HG02870 (cell line): ENCODE data around the gene BSX.
A peak's percentile ranks its signal among the peaks of the same experiment; 100 is the strongest.

Experiments used
- ATAC-seq: cut with Tn5 transposase; IDR thresholded peaks from one replicate; pipeline ENCODE4 v1.9.1; 2021; ENCODE audit warnings: mild to moderate bottlenecking, moderate library complexity; ENCODE audit not compliant: unreplicated experiment

The BSX gene

DNA sequence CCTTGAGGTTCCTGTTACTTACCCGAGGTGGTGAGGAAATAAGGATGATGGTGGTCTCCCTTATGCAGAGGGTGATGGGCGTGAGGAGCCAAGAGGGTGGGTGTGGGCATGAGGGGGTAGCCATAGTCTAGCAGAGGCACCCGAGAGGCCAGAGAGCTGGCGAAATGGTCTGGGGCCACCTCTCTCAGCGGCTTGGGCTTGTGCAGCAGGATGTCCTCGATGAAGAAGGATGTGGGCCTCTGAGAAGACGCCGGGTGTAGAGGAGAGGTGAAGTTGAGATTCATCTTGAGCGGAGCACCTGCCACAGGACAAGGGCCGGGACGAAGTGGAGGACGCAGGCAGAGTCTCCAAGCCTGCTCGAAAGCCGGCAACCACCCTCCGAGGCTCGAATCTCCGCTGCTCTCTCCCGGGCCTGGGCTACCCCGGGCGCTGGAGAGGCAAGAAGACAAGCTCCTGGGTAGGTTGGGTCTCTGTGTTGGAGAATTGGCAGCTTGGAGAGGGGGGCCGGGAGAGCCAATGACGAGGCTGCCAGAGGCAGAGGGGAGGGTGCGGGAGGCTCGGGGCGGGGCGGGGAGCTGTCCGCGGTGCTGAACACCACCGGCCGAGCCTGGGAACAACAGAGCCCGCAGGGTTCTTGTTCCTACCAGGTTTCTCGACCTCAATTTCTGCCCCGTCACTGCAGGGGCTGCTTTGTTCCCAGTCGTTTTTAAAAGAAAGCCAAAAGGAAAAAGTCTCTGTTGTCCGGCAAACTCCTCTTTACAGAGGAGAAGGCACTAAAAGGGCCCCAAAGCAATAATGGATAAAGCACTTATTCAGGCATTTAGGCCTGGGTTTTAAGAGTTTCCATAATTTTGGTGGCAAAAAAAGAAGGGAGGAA, at the start of gene BSX:
BSX (minus strand) TSS at position 447 of the 877 bp plus-strand sequence; CDS start at position 284, 163 bp downstream.
- ATAC-seq: no peak

DNA sequence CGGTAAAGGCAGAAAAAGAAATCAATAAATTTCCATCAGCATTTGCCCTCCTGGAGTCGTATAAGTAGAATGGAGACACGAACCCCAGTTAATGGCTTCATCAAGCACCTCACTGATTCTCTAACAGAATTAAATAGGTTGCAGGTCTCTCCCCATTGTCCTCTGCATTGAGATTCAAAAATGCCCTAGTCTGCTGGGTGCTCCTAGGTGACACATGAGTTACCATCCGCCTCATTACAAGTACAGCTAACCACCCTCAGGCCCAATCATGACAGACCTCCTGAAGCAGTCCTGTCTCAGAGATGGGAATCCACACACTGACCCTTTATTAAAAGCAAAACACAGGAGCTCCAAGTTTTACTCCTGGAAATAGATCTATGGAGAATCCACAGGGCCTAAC, 48.9 kb upstream of the BSX start:
- no peak for ATAC-seq

DNA sequence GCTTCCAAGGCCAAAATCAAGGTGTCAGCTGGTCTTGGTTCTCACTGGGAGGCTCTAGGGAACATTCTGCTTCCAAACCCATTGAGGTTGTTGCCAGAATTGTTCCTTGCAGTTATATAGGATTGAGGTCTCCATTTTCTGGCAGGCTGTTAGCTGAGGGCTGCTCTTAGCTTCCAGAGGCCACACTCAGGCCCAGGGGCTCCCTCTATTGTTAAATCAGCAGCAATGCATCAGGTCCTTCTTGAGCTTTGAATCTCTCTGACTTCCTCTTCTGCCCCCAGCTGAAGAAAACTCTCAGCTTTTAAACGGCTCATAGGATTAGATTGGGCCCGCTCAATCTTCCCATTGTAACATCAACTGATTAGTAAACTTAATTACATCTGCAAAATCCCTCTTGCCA, 39.3 kb upstream of the BSX start:
- ATAC-seq: peak; percentile 73

DNA sequence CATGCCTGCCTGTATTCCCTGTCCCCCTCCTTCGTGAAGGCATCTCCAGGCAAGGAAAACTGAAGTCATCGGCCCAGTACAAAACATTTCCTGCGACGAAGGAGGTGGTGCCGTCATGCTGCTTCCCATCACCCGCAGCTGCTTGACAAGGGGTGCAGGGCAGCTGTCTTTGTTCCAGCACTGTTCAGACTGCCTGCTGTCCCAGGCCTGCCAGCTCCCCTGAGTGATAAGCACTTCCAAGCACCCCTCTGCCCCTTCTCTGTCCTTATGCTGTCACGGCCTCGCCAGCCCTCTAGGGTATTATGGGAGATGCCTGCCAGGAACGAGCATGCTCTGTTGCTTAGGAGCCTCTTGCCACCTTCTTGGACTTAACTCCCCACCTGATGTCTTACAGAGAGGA, 37.1 kb upstream of the BSX start:
- ATAC-seq: no peak

DNA sequence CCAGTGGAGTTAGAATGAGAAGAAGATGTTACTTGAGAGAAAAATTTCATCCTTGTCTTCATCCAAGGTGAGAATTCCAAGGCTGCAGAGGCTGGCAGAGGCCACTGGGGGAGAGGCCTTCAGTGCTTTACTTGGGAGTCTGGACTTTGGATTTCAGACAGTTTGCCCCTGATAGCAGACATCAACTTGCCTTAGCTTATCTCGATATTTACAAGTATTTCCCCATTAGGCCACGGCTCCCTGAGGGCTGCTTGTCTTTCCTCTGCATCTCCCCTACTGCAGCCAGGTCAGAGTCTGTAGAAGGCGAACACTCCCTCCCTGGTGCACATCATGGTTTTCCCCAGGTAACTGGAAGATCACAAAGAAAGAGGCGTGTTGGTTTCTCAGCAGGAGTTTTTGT, 29.9 kb upstream of the BSX start:
- no peak for ATAC-seq

DNA sequence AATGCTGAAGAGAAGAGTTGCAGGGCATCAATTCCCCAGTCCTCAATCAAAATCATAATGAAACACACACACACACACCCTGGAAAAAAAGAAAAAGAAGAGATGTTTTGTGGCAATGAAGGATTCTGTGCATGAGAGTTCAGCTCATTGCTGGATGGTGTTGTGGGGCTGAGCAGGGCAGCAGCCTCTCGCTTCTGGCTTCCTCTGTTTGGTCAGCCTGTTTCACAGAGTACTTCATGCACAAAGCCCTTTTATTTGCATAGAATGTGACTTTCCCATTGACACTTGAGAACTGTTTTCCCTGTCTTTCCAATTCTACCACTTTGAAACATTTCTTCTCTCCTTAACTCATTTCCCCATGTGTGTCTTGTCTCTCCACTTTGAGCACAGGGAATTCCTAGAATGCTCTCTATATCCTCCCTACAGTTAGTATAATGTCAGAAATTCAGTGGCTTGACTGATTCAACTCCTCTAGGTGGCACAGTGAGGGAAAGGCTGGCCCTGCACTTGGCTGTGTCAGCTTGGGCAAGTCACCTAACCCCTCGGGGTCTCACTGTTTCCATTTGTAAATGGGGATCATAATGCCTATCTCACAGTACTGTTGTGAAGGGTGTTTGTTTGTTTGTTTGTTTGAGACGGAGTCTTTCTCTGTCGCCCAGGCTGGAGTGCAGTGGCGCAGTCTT, 25.4 kb upstream of the BSX start:
- ATAC-seq: no peak

DNA sequence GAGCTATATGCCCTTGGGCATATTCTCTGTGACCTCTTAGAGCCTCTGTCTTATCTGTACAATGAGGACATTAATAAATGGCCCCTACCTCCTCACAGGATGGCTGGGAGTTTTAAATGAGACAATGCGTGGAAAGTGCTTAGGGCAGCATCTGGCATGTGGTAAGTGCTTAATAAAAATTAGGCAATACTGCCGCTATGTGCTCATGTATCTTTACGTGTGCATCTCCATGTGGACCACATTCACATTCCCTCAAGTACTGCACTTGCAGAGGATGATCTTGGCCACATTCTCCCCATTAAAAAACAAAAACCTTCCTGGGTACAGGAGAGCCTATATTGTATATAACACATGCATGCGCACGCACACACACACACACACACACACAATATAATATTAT, 19.1 kb upstream of the BSX start:
- ATAC-seq: no peak

DNA sequence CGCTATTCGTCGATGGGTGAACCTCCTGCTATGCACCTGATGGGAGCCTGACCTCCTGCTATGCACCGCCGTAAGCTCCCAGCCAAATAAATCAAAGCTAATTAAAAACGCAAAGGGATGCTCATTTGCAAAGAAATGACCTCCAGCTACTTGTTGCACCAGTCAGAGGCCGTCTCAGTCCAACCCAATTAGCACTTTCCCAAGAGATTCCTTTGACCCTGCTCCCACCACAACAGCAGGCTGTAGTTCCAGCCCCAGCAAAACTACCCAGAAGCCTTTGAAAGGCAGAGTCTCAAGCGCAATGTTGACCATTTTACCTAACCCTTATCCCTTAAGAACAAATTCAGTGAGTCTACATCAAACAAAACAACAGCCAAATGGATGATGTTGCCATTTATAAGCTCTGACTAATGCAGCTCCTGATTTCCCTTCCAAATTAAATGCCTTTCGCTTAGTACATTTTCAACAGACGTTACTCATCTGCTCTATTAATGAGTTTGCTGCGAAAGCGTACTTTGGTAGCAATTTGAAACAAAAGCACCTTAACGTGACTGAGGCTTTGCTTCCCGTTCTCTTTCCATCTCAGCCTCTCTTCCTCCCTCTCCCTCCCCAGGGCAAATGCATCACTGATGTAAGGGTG, 17.2 kb upstream of the BSX start:
- ATAC-seq: no peak

DNA sequence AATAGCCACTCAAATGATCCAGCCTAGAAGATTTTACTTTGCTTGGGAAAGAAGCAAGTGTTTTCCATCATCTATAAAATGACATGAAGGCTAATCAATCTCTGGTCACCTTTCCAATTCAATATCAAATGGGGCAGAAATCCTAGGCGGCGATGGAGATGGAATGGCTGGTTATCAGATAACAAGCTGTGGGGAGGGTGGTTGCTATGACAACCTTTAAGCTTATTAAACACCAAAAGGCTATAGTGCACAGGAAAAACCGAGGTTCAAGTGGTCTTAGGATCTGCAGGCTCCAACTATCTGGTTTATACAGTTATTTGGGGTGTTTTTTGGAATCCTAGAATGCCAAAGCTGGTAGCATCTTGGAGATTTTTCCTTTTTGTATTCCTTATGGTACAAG, 13.9 kb upstream of the BSX start:
- no peak for ATAC-seq

DNA sequence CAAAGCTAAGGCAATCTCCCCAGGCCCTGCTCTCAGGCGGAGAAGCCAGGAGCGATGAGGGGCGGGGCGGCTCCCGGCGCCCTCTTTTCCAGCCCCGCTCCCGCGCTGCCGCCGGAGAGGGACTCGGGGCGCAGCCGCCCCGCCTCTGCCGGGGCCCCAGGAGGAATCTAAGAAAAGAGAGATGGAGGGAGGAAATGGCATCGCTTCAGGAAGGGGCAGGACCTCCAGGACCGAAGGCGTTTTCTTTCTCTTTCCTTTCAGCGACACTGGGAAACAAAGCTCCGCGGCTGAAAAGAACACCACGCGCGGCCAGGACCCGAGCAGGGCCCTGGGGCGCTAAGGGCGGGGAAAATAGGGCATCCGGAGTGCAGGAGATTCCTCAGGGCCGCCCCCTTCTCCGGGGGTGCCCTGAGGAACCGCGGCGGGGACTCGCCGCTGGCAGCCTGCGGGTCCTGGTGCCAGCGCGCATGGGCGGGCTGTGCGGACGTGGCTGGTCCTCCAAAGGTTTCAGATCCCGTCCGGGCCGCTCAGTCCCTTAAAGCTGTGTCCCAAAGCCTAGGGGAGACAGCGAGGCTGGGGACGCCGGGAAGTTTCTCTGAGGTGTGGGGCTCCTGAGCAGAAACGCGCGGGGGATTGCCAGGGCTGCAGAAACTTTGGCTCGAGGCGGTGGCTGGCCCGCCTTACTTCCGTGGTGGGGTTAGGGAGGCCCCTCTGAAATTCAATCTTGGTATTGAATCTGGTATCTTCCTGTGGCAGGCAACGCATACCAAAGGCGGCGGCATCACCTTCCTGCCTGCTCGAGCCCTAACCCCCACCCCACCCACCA, 2.8 kb upstream of the BSX start:
- ATAC-seq: no peak

DNA sequence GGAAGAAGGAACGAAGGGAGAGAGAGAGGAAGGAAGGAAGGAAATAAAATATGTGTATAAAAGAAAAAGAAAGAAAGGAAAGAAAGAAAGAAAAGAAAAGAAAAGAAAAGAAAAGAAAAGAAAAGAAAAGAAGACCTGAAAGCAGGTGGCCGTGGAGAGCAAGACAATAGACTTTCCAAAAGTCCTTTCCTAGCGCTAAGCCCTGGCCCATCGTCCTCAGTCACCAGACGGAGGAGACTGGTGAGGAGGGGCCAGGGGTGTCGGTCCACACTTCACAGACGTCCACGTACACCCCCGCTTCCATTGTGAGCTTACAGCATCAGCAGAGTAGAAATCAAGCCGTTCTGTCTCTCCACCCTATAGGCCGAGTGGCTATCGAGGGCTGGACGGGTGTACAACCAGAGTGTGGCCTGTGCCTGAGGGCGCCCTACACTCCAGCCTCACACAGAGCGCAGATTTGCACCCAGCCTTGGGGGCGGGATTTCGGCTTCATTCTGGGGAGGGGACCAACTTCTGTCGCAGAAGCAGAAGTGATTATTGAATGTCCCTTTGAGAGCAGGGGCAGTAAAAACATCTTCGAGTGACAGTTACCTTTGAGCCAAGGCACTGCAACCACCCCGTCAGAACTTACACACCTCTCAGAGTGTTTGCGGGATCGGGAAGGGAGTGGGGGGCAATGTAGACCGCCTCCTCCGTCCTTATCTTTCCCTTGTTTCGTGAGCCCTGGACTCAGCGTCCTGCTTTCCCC, 2.0 kb upstream of the BSX start:
- ATAC-seq: no peak

DNA sequence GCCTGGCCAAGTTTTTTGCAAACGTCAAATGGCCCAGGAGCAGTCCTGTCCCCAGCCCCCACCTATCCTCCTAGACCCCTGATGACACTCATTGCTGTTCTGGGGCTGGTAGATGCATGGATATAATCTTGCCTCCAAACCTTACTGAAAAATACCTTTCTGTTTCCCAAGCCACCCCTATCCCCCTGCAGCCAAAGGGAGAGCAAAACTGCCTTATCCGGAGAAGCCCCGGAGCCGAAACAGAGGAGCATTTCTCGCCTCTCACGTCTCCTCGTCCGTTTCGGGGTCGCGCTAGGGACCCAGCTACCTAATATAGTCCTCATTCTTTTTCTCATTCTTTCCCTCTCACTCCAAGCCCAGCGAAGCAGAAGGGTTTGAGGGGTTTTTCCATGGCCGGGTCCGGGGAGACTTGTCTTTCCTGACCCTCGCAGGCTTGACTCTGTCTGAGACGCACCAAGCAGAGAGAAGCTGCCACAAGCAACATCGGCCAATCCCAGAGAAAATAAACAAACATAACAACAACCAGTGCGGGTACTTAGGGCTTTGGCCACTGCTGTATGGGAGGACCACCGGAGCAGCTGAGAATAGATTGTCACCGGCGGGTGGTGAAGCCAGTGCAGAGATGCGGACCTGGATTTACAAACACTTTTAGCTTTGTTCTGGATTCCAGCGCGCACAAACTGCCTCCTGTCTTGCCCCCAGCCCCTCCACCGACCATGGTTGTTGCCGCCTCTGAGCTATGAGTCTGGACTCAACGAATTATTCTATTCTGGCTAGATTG, 1.6 kb downstream of the BSX start:
- ATAC-seq: no peak

DNA sequence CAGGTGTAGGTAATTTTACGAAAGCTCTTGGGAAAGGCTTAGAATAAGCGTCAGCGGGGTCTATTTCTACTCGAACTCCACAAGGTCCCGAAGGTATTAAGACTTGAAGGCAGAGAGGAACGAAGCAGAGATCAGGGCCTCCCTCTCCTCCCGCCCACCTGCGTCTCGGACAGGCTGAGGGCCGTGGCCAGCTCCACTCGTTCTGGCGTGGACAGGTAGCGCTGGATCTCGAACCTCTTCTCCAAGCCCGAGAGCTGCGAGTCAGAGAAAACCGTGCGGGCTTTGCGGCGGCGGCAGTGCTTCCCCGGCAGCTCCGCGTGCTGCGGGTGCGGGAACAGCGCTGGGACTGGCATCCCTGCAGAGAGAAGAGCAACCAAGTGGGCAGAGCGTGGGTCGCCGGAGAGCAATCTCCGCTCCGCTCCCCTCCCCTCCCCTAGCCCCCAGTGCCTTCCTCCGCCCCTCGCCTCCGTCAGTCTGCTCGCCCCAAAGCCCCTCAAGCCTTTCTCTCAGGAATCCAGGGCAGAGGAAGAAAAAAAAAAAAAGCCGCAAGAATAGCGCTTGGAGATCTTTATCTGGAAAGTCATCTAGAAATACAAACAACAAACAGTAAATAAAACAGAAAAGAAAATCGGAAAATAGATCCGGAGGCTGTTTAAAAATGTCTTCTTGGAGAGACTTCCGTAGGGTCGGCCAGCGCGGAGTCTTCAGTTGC, 2.4 kb downstream of the BSX start:
- ATAC-seq: no peak

DNA sequence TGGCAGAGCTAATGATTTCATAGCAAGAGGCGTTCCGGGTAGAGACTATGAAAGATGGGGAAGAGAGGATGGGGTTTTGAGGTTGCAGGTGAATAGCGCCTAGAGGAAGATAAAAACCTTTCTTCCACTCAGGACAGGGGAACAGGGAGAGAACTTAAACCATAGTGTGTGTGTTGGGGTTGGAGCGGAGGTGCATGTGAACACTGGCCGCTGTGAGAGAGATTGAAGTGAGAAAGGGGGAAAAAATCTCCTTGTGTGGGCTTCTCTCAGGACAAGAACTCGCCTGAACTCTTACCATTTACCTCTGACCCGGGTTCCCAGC, 3.4 kb downstream of the BSX start:
- ATAC-seq: no peak

DNA sequence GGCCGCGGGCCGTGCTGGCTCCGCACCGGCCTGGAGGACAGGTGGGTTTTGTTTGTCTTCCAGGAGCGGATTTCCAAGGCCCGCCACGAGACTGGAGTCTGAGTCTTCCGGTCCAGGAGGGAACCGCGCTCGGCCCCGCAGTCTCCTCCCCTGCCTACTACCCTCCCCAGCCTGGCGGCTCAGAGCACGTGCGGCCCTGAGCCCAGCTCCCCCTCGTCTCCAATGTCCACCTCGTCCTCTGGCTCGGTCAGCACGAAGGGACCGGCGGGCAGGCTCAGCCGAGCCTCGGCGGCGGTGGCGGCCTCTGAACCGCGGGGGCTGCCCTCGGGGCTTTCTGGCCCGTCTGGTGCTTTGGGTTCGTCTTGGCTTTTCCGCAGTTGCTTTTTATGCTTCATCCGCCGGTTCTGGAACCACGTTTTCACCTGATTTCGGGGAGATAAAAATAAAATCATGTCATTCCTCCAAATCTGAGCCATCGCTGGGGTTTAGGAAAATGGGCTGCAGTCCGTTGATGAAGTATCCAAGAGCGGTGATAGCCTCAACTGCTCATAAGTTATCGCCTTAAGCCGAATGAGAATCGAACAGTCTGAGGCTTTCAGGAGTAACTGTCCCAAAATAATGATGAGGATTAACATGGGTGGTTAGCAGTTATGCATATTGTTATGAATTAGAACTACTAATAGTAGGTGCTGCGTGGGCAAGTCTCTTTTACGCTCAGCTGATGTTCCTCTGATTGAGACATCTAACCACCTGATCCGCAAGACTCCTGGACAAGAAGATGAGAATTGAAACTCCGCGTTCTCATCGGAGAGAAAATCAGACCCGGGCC, 4.0 kb downstream of the BSX start:
- ATAC-seq: no peak

DNA sequence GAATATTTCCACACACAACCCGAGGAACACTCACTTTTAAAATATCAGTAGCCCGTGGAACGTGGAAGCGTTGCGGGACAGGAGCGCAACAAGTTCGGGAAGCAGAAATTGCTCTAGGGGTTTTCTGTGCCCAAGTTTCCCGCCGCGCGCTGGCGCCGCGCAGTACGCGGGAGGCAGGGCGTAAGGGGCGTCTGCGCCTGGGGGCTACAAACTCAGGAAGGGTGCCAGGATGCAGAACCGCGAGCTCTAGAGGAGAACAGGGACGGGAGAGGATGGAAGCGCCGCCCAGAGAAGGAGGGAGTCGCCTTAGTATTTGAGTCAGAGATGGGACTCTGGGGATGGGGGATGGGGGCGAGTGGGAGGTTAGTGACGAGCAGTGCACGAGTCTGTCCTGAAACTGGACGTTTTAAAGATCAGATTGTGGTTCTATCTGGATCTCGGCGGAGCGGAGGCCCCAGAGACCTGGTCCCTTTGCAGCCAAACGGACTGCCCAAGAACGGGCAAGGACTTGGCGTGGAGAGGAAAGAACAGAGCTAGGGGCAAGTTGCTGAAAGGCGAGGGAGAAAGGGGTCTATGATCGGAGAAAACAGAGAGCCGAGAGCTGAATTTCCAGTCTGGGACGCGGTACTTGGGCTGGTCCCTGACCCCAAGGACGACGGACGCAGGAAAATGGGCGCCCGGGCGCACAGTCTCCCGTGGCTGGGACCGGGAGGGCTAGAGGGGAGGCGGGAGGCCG, 4.7 kb downstream of the BSX start:
- no peak for ATAC-seq

DNA sequence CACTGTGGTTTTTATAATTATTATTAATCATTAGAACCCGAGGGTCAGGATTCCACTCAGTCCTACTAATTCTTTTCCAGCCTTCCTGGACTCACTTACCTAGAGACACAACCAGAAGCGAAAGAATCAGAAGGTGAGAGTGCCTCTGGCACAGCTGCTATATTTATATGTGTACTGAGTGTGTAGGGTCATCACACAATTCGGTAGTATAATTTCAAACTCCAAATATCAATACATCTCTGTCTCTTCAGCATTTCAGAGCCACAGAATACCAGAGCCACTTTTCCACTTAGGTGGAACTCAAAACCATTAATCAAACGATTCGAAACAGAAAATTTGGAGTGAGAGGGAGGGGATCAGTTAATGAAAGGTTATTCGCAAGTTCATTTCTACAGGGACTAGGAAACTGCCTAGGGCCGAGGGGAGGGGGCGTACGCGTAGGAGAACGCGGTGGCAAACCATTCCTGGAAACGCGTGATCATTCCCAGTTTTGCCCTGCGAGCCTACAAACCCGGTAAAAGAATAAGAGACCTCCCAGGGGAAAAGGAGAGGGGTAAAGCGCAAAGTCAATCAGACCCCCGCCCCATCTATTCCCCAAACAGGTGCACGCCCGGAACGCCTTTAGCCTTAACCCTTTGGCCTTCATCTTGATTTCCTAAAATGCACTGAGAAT, 5.4 kb downstream of the BSX start:
- no peak for ATAC-seq
